HG03280 (cell line): ENCODE data around the gene CYP19A1.
"Not testable (repeated sequence)": the region's sequence is repeated elsewhere in the genome, so short reads cannot be mapped to it uniquely, and the experiment has no call there.

ENCODE experiments used
- ATAC-seq: cut with Tn5 transposase; IDR thresholded peaks from one replicate; pipeline ENCODE4 v1.9.1; 2021; ENCODE audit warnings: mild to moderate bottlenecking, moderate library complexity; ENCODE audit not compliant: unreplicated experiment

CYP19A1 gene

DNA sequence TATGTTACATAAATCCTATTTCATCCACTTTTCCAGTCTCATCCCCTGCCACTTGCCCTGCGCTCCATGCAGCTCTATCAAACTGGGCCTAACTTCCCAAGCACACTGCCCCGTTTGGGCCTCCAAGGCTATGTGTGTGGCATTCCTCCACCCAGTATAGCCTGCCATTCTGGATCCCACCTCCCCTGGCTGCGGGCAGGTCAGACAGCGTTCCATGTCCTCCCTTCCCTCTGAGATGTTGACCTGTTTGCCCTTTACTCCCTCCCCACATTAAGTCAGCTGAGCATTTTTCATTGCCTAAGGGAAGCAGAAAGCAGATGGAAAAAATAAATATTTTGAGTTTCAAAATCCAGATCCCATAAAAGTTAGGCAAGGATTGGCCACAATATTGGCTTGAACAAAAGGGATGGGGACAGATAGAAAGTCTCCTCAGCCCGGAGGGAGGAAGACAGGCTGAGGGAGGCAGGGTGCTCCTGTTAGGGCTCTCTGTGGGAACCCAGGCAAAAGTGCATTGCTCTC is 73.3 kb downstream of the CYP19A1 start:
- ATAC-seq, result no peak

DNA sequence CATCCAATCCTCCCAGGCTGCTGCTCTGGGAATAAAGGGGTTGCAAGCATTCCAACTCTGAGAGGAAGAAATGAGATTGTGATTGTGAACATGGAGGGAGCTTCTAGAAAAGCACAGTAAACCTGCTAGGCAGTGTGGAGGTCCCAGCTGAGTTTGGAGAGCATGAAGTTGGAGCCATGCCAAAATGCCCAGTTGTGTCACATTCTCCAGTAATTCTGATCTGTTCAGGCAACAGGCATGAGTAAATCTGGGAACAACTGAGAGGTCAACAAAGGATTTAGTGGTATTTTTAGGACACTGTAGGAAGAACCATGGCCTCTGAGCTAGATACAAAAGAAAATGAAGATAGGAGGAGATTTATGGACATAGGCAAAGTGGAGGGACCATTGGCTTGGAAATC is 74.7 kb downstream of the CYP19A1 start:
- no peak for ATAC-seq

DNA sequence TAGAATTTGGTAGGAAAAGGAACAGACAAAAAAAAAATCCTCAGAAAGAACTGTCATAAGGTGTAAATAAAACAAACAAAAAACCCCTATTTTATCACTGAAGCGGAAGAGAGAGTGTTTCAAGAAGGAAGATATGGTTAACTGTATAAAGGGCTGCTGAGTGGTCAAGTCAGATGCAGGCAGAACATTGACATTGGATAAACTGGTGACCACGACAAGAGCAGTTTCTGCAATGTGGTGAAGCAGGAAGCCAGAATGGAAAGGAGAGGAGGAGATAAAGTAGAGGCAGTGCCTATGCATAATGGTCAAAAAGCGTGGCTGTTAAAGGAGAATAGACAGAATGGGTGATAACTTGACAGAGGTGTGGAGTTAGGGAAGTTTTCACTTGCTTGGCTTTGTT is 75.3 kb downstream of the CYP19A1 start:
- no peak for ATAC-seq

DNA sequence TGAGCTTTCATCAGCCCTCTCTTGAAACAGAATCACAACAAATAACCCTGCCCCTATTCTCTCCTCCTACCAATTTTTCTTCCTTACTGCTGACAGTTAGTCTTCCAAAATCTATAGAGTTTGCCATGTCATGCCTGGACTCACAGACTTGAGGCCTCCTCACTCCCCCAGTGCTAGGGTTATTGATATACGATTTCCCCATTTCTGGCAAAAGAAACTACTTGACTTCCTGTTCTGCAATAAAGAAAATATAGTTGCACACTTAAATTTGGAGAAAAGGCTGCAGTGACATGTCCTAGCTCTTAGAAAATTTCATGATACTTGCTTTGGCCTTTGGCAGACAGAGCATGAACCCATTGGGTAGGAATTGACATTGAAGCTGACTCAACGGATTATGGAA is 75.9 kb downstream of the CYP19A1 start:
- no peak for ATAC-seq

DNA sequence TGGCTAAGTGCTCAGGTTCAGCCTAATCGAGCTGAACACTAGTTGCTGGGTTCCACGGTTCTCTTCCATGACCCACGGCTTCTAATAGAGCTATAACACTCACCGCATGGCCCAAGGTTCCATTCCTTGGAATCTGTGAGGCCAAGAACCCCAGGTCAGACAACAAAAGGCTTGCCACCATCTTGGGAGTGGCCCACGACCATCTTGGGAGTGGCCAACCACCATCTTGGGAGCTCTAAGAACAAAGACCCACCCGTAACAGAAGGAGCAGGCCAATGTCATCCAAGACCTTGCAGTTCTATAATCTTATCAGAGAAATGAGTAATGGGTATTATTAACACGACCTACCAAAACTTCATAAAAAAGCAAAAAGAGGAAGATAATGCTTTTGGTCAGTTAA is 77.3 kb downstream of the CYP19A1 start:
- not testable (repeated sequence) for ATAC-seq

DNA sequence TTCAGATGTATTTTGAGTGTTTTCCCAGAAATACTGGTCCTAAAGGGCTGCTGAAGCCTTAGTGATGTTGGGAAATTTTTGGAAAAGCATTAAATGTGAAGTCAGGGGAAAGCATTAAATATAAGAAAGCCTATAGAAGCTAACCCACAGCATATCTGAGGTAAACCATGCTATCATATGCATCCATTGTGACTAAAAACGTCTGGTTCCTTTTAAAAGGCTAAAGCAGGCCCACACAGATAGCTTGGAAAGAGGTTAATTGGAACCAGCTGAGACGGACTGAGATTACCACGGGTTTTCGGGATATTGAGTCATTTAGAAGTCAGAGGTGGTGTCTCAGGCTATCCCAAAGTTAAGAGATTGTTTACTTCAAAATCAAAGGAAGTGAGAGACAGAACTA is 78.2 kb downstream of the CYP19A1 start:
- ATAC-seq, result no peak

DNA sequence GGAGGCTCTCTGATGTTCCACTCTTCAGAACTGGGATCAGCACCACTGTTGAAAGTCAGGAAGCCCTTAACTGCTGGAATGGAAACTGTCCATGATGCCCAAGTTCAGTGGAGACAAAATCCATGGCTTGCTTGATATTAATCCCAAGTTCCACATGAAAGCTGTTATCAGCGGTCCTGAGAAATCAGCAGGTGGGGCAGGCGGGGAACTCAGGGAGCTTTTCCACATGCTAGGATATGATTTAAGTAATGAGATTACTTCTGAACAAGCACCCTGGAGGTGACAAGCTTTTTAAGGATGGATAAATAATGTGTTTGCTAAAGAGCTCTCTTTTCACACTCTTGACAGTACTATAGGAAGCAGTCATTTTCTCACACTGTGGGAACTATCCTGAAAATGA is 82.9 kb downstream of the CYP19A1 start:
- ATAC-seq, result no peak

DNA sequence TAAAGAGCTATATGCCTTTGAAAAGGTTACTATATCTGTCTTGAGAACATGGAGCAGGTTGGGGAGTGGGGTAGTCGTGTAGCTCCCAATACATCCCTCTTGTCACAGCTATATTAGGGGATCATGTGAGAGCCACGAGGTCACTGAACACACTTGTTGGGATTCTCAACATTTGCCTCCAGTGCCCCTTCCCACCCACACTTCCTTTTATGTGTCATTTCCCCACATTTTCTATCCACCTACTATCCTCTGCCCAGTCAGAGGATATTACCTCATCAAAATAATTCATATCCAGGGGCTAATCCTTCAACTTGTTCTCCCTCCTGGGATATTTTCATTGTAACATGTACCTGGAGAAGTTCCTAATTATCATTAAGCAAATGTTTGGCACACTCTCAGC is 85.0 kb downstream of the CYP19A1 start:
- no peak for ATAC-seq

DNA sequence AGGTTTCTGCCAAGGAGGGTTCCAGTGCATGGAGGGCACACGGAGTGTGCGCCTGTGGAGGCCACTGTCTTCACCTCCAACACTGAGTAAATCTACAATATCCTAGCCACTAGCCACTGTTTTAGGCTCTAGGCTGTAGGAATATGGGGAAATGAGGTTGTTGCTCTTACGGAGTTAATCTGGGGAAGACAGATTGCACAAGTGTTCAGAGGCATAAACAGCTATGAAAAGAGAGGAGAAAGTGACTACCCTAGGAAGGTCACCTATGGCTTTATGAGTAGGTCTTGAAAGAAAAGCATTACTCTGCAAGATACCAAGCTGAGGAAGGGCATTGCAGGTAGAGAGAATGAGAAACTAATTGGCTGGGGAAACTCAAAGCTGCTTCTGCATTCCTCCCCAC is 85.7 kb downstream of the CYP19A1 start:
- no peak for ATAC-seq

DNA sequence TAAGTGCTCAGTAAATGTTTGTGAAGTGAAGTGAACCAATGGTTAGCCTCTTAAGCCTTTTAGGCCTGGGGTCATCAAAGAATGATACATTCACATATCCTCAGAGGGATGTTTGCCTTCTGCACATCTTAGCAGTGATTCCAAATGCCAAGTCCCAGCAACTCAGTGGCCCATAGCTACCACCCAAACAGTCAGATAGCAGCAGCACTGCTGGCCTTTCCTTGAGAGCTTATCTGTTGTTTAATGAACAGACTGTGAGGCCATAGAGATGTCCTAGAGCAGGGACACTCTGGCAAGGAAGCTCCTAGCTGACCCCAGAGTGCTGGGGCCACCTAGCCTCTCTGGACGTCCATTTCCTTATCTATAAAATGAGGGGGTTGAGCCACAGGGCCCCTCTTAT is 86.8 kb downstream of the CYP19A1 start:
- no peak for ATAC-seq

DNA sequence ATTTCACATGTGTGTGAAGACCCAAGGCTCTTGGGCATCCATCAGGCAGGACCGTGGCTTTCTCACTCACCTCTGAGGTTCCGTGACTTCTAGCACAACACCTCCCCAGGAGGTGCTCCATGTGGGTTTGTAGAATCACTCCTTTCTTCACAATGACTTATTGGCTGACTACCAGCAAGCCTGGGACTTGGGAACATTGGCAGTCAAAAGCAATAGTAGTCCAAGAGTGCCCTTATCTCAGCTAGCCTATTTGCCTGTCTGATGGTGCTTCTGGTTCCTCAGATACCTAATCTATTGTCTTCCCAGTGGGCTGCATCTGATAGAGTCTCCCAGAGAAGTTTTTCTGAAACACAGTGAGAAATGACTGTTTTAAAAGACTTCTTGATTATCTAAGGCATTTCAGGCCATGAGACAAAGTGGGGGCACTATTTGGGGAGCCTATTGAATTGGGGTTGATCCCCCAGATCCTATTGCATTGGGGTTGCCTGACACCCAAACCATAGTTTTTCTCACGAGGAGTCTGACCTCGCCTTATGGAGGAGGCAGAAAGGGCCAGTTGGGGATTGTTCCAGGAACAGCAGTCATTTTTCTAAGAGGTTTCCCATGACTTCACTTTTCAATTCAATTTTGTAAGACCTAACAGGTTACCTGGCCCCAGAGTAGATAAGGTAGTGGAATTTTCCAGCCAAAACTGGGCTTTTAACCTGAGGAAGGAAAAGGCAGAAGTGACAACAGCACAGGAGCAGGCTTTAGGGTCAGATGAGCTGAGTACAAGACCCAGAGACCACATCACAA is 88.0 kb downstream of the CYP19A1 start:
- no peak for ATAC-seq

DNA sequence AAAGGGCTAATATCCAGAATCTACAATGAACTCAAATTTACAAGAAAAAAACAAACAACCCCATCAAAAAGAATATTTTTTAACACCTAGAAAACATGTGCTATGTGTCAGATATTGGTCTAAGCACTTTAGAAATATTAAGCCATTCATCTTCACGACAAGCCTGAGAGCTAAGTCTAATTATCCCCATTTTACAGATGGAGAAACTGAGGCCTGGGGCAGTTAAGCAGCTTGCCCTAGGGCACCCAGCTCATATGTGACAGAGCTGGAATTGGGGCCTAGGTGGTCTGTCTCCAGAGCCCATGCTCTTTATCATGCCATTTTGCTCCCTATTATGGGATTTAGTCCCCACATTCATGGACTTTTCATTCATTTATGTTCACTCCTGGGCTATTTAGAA is 92.8 kb downstream of the CYP19A1 start:
- ATAC-seq, result no peak

DNA sequence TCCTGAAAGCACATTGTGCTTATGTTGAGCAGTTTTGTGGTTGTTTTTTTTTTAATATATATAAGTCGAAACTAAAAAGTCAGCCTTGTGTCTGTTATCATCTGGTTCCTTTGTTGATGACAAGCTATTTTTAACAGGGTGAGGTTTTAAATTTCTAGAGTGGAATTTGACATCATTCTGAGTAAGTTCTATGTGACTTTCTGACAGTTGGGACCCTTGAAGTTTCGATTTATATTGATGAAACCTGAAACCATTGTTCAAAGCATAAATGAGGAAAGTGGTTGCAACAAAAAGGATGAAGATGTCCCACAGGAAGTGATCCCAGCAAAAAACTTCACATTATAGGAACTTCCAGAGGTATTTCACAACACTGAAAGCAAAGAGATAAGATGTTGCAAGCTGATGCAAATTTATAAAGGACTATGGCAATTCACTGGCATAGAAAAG is 94.0 kb downstream of the CYP19A1 start:
- no peak for ATAC-seq

DNA sequence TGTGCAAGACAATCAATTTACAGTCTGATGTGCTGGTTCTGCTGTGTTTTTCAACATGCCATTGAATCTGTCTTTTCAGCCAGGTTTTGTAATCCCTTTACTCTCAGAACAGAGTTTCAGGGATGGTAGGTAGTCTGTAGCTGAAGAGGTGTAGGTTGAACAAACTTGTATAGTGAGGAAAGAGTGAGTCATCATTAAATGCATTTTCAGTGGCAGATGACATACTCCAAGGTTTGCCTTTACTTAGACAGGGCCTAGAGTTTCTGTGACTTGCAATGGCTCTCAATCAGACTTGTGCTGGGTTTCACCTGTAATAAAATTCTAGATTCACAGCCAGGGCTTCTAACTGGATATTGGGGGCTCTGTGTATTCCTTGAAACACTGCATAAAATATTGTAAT is 94.6 kb downstream of the CYP19A1 start:
- ATAC-seq, result no peak

DNA sequence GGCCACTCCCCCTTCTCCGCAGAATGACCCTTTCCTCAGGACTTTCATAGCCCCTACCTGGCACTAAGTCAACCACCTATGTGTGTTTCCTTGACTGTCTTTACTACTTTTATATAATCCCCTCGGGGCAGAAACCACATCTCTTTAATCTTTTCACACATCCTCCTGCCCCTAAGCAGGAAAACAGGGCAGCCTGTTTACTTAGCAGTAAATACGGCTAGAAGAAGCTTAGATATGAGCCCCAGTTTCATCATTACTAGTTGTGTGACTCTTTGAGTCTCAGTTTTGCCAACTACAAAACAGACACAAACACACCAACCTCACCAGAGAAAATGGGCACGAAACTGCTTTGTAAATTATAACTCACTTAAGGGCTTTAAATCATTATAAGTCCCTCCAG is 98.3 kb downstream of the CYP19A1 start:
- ATAC-seq, result no peak

DNA sequence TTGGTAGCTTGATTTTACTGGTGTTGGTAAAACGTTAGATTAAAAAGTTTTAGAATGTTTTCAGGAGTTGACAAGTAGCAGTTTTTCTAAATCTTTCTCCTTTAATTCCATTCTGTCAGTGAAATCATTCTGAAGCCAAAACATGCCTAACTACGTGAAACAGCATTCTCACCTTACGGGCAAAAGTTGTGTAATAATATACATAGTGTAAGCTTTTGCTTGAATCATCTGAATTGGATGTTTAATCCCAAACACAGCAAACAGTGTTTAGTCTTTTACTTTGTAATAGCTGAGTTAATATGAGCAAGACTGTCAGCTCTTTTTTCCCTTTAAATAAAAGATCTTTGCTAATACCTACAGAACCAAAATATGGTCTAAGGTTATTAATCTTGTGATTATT is 100.6 kb downstream of the CYP19A1 start:
- ATAC-seq, result no peak

DNA sequence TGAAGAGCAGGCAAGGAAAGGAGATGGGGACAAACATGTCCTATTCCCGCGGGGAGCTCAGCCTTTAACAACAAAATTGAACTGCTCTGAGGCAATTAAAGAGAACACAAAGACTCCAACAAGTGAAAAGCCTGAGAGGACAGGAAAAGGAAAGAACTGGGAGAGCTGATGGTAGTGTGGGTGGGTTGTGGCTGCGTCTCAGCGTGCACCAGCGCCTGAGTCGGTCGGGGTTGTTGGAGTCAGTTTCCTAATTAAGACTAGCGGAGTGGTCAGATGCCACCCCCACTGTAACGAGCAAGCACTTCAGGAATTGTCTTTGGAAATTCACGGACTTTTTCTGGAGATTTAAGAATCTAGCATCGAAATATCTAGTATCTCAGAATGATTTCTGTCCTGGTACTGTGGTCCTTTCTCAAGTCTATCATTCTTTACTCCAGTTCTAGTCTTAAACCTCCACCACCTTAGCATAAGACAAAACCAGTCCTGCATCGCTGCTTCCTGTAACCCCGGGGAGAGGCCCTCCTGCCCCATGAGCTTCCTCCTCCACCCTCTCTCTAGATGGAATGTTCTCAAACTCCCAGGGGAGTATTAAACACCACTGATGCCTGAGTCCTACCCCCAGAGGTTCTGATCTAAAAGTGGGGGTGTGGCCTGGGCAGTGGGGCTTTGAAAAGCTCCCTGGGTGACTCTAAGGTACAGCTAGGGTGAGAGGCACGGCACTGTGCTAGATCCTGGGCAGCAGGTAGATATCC is 104.0 kb downstream of the CYP19A1 start:
- no peak for ATAC-seq

DNA sequence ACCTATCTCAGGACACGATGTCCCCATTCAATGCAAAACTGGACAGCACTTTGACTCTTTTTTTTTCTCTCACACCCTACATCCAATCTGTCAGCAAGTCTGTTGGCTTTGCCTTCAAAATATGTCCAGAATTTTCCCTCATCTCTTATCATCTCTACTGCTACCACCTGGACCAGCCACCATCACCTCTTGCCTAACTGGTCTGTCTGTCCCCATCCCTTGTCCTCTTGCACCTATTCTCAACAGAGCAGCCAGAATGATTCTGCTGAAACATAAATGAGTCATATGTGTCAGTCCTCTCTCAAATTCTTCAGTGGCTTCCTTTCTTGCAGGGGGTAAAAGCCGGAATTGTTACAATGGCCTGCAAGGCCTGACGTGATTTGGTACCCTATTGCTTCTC is 105.8 kb downstream of the CYP19A1 start:
- no peak for ATAC-seq

DNA sequence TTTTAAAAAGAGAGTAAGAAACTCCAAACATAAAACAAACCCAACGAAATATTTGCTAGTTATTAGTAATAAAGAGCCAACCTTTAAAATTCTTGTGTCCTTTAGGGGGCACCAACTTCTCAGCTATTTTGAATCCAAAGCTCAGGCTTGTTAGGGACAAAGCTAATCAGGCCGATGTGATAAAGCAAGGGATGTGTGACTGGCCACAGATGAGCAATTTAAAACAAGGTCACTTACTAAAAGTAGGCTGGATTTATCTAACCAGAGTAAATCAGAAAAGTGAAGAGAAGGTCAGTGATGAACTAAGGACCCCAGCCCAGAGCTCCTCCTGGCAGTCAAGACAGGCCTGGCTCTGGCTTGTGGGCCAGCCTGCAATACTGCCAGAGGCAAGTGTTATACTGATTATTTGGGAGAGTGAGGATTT is 108.5 kb downstream of the CYP19A1 start:
- no peak for ATAC-seq

DNA sequence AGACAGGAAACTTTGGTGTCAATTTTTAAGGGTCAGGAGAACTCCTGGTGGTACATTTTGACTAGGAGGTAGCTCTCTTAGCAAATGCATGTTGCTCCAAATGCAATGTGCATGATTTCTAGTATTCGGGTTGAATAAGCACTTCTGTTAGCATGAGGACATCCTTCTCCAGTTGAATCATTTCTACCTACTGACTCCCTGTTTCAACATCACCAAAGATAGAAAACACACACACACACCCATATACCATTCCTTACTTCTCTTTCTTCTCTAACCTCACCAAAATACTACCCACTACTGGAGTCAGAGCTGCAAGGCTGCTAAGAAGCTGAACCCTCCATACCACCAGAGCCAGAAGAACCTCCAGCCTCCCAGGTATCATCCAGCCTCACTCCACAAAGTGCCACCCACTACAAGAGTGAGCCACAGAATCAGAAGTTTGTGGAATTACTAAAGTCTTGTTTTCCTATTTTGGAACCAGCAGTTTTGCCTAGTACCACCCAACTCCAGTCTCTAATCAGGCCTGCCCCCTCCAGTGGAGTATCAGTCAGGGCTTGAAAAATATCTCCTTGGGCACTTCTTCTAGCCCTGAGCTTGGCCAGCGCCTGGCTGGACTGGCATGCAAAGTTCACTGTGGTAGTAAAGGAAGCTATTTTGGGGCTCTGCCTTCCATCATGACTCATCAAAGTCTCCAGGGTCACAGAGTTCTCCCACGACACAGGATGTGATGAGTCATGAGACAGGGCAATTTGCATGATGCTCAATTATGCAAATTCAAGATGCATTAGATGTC is 110.3 kb downstream of the CYP19A1 start:
- ATAC-seq, result peak; percentile 88

DNA sequence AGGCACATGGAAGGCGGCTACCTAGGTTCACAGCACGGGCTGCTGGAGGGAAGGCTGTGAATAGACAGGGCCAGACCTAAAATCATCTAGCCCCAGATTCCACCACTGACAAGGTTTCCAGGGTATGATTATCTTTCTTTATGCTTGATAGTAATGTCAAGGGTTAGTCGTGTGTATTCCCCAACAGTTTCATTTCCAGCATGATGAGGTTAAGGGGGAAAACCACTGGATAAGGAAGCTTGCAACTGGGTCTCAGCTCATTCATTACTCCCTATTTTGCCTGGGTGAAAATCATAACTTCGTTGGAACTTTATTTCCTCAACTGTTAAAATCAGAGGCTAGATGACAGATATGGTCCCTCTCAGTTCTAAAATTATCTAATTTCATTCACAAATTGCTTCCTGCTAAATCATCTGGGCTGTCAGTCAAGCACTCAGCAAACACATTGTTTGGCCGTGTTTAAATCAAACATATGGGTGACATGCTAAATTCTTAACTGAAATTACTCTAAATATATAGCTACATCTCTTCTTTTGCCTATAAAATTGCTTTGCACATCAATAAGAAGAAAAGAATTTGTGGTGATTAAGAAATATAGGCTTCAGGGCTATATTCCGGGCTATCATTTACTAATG is 111.7 kb downstream of the CYP19A1 start:
- no peak for ATAC-seq
